SK-N-SH (cell line): ENCODE results near the gene B3GALT5. TPM values are rescaled to one million over a fixed set of nuclear protein-coding genes. Genes with fewer than 3 reads are reported as not detected.

ENCODE experiments used
- CTCF ChIA-PET: fragments of 300-600, 350-600 bp; formaldehyde crosslinking; extraction: SDS; loops from one replicate; lab custom pipeline; 2021; lab: Yijun Ruan, JAX
- POLR2A ChIA-PET: fragments of 350-600 bp; sonication (Branson Sonifier 250); formaldehyde crosslinking; extraction: SDS; loops from one replicate; lab custom pipeline; 2020; ENCODE audit warnings: antibody characterized with exemption, inconsistent platforms; lab: Yijun Ruan, JAX
- DNase-seq: peaks from one replicate; pipeline ENCODE4 v3.0.0; 2012
- H2AFZ ChIP-seq: fragments of 200-600 bp; sonication (generic); 2 replicates; pipeline ENCODE4 v1.8.1; 2016; ENCODE audit warnings: antibody characterized with exemption, mild to moderate bottlenecking, low read depth
- H3F3A ChIP-seq: fragments of 200-600 bp; sonication (generic); replicated peaks from 2 replicates; pipeline ENCODE3; 2016; ENCODE audit warnings: antibody characterized with exemption, mild to moderate bottlenecking; ENCODE audit not compliant: insufficient read depth
- H3K27ac ChIP-seq, 2 experiments: fragments of 200-500 bp in 1 of 2; fragments of 200-600 bp in 1 of 2; sonication (Bioruptor generic) in 1 of 2; sonication (generic), shearing (Covaris generic) in 1 of 2; 2 replicates each; pipeline versions ENCODE4 v1.5.1 to v1.6.1; 2014 to 2016; ENCODE audit warnings: low read depth in 2 of 2, inconsistent platforms in 1 of 2, low read length in 1 of 2, mild to moderate bottlenecking in 1 of 2, mixed read lengths in 1 of 2
- H3K27me3 ChIP-seq: fragments of 200-600 bp; sonication (generic), shearing (Covaris generic); 2 replicates; pipeline ENCODE4 v1.6.1; 2016; ENCODE audit warnings: mixed run types; ENCODE audit not compliant: insufficient read depth
- H3K36me3 ChIP-seq, 2 experiments: fragments of 200-500 bp in 1 of 2; fragments of 200-600 bp in 1 of 2; sonication (Bioruptor generic) in 1 of 2; sonication (generic) in 1 of 2; replicated peaks in 1 of 2; 2 replicates each; pipeline versions ENCODE3 to v1.5.1; 2014 to 2016; ENCODE audit warnings: low read length in 1 of 2, mild to moderate bottlenecking in 1 of 2; ENCODE audit not compliant: insufficient read depth in 2 of 2, control insufficient read depth in 1 of 2
- H3K4me1 ChIP-seq, 2 experiments: fragments of 200-500 bp in 1 of 2; fragments of 200-600 bp in 1 of 2; sonication (Bioruptor generic) in 1 of 2; sonication (generic), shearing (Covaris generic) in 1 of 2; 2 replicates each; pipeline versions ENCODE4 v1.5.1 to v1.6.1; 2014 to 2016; ENCODE audit warnings: low read depth in 1 of 2, low read length in 1 of 2, mixed run types in 1 of 2; ENCODE audit not compliant: insufficient read depth in 2 of 2, control insufficient read depth in 1 of 2
- H3K4me2 ChIP-seq: fragments of 200-600 bp; sonication (generic), shearing (Covaris generic); 2 replicates; pipeline ENCODE4 v1.6.1; 2017; ENCODE audit warnings: mixed run types
- H3K4me3 ChIP-seq, 2 experiments: fragments of 200-500 bp in 1 of 2; fragments of 200-600 bp in 1 of 2; sonication (Bioruptor generic) in 1 of 2; sonication (generic), shearing (Covaris generic) in 1 of 2; 2 replicates each; pipeline versions ENCODE4 v1.5.1 to v1.8.1; 2014 to 2016; ENCODE audit warnings: low read depth in 2 of 2, inconsistent platforms in 1 of 2, low read length in 1 of 2, mild to moderate bottlenecking in 1 of 2, mixed read lengths in 1 of 2, moderate library complexity in 1 of 2
- H3K79me2 ChIP-seq: fragments of 200-600 bp; sonication (generic); 2 replicates; pipeline ENCODE4 v1.8.1; 2017; ENCODE audit warnings: mild to moderate bottlenecking; ENCODE audit not compliant: insufficient read depth
- H3K9ac ChIP-seq: fragments of 200-600 bp; sonication (generic); 2 replicates; pipeline ENCODE4 v1.6.1; 2017; ENCODE audit warnings: mixed run types
- H3K9me2 ChIP-seq: fragments of 200-600 bp; sonication (generic); 2 replicates; pipeline ENCODE4 v1.6.1; 2017; ENCODE audit warnings: mixed run types
- H3K9me3 ChIP-seq: fragments of 200-600 bp; sonication (generic); 2 replicates; pipeline ENCODE4 v1.6.1; 2017; ENCODE audit warnings: mixed run types, mild to moderate bottlenecking, moderate library complexity
- H4K20me1 ChIP-seq: fragments of 200-600 bp; sonication (generic); 2 replicates; pipeline ENCODE4 v1.6.1; 2017; ENCODE audit warnings: mild to moderate bottlenecking, mixed run types; ENCODE audit not compliant: insufficient read depth
- CHD2 ChIP-seq: fragments of 150-350 bp; IDR thresholded peaks from 2 replicates; pipeline ENCODE4 v1.6.1; 2018; ENCODE audit warnings: low read length; ENCODE audit not compliant: partially characterized antibody
- CTCF ChIP-seq: fragments of 200-600 bp; sonication (generic); IDR thresholded peaks from 2 replicates; pipeline ENCODE4 v1.6.1; 2017; ENCODE audit warnings: antibody characterized with exemption, mild to moderate bottlenecking, moderate library complexity
- ELF1 ChIP-seq: IDR thresholded peaks from 2 replicates; pipeline ENCODE4 v1.4.0; 2012
- EZH2phosphoT487 ChIP-seq: fragments of 200-600 bp; sonication (generic); IDR thresholded peaks from 2 replicates; pipeline ENCODE4 v1.6.1; 2017; ENCODE audit warnings: low read depth, mixed run types, mild to moderate bottlenecking, antibody characterized with exemption, moderate library complexity, borderline replicate concordance
- MAX ChIP-seq: IDR thresholded peaks from 2 replicates; pipeline ENCODE4 v1.4.0; 2012; ENCODE audit warnings: low read depth
- RCOR1 ChIP-seq: fragments of 150-350 bp; IDR thresholded peaks from 2 replicates; pipeline ENCODE4 v1.6.1; 2017; ENCODE audit warnings: antibody characterized with exemption, low read length
- REST ChIP-seq: IDR thresholded peaks from 2 replicates; pipeline ENCODE4 v1.6.1; 2012; ENCODE audit warnings: mild to moderate bottlenecking, low read depth, low read length, moderate library complexity
- RFX5 ChIP-seq: IDR thresholded peaks from 2 replicates; pipeline ENCODE4 v1.6.1; 2012; ENCODE audit warnings: mild to moderate bottlenecking, improper control_type of control experiment, low read length
- SMC3 ChIP-seq: IDR thresholded peaks from 2 replicates; pipeline ENCODE4 v1.6.1; 2012; ENCODE audit warnings: low read depth, low read length, improper control_type of control experiment
- TAF1 ChIP-seq: IDR thresholded peaks from 2 replicates; pipeline ENCODE4 v1.6.1; 2012; ENCODE audit warnings: low read depth, mild to moderate bottlenecking, low read length, moderate library complexity, borderline replicate concordance
- TEAD4 ChIP-seq: IDR thresholded peaks from 2 replicates; pipeline ENCODE4 v1.4.0; 2012; ENCODE audit warnings: mild to moderate bottlenecking, borderline replicate concordance; ENCODE audit not compliant: insufficient read depth
- ZBTB33 ChIP-seq: IDR thresholded peaks from 2 replicates; pipeline ENCODE4 v1.4.0; 2012; ENCODE audit warnings: low read depth, borderline replicate concordance
- WGBS: methylation state at CpG from one replicate; pipeline ENCODE4 v1.1.6; 2017; ENCODE audit warnings: low lambda C conversion rate; 5-methylcytosine and 5-hydroxymethylcytosine counted together
- polyA plus RNA-seq, 3 experiments: library from polyadenylated mRNA; depleted of rRNA; stranded (reverse); fragments of >200 nt; gene quantifications; 2 replicates each; pipeline ENCODE4 v1.2.3, GENCODE V29; 2012

Gene B3GALT5
- polyA plus RNA-seq, 1 of the 3 experiments (the other 2 are of a cell fraction), result 0.35 TPM

- no peak for TF ChIP-seq REST
- TF ChIP-seq CTCF, result no peak
- no peak for TF ChIP-seq CHD2
- no peak for TF ChIP-seq TAF1
Measured at GRCh38 chr21:39651206-39651605, 38.5 kb downstream of the B3GALT5 start (continued).

GRCh38 chr21:39654951-39655350 is 42.2 kb downstream of the B3GALT5 start:
- Histone ChIP-seq H3K27ac (no peak overlapping the region), H3K9me2 (no peaks in the 10 kb centered on the region), H3K4me1 (peaks cover 3% of the 10 kb centered on the region in 2 experiments; a peak in 2 of 4 replicates), H3K9me3 (no peaks in the 10 kb centered on the region), H3K4me2 (no peak overlapping the region), H3K4me3 (no peak overlapping the region), H2AFZ (no peak overlapping the region), H3K79me2 (no peaks in the 10 kb centered on the region), H3K36me3 (no peaks in the 10 kb centered on the region), H3K9ac (no peak overlapping the region), H3F3A (no peaks in the 10 kb centered on the region), H4K20me1 (no peaks in the 10 kb centered on the region), H3K27me3 (no peaks in the 10 kb centered on the region)
- CTCF ChIA-PET, result no interaction called here
- no peak for DNase-seq
- 44% methylated on average over 1 of the region's 3 CpGs for WGBS
- no peak for TF ChIP-seq RCOR1
- no peak for TF ChIP-seq MAX
- no peak for TF ChIP-seq ELF1
- no peak for TF ChIP-seq EZH2phosphoT487
- no peak for TF ChIP-seq ZBTB33
- no peak for TF ChIP-seq RFX5
- no peak for TF ChIP-seq CHD2
- TF ChIP-seq SMC3, result no peak
- TF ChIP-seq TEAD4, result no peak
- POLR2A ChIA-PET, result no interaction called here
